Prostate gland (tissue), 2 donors: ENCODE results near the gene ERN1. TPM values are rescaled to one million over a fixed set of nuclear protein-coding genes. Genes with fewer than 3 reads are reported as not detected.

ENCODE experiments used
- DNase-seq: peaks from one replicate; pipeline ENCODE4 v3.0.0-alpha.2; 2019; ENCODE audit warnings: low spot score
- H3K27ac ChIP-seq, 2 donors: fragments of 200-600 bp; sonication (generic); 2 replicates each; pipeline ENCODE4 v1.5.1; 2017 to 2019
- H3K27me3 ChIP-seq: fragments of 200-600 bp; sonication (generic); replicated peaks from 2 replicates; pipeline ENCODE4 v1.5.1; 2019; ENCODE audit not compliant: insufficient read depth
- H3K36me3 ChIP-seq, 2 donors: fragments of 200-600 bp; sonication (generic); 1 replicate in 1 of 2; 2 replicates in 1 of 2; pipeline versions ENCODE4 v1.5.1 to v1.8.1; 2017 to 2019
- H3K4me1 ChIP-seq: fragments of 200-600 bp; sonication (generic); replicated peaks from 2 replicates; pipeline ENCODE4 v1.5.1; 2019
- H3K4me3 ChIP-seq, 2 donors: fragments of 200-600 bp; sonication (generic); 2 replicates each; pipeline ENCODE4 v1.5.1; 2017 to 2019
- H3K9me3 ChIP-seq: fragments of 200-600 bp; sonication (generic); 2 replicates; pipeline ENCODE4 v1.5.1; 2017
- CTCF ChIP-seq, 4 experiments: fragments of 200-600 bp in 2 of 4; fragments of 450-650 bp in 2 of 4; sonication (generic) in 2 of 4; IDR thresholded peaks; 1 replicate in 3 of 4; 2 replicates in 1 of 4; pipeline ENCODE4 v1.5.1; 2016 to 2019; ENCODE audit warnings: antibody characterized with exemption in 4 of 4, mild to moderate bottlenecking in 2 of 4, moderate library complexity in 2 of 4
- POLR2A ChIP-seq: fragments of 450-650 bp; IDR thresholded peaks from one replicate; pipeline ENCODE4 v1.6.1; 2016; ENCODE audit warnings: antibody characterized with exemption, mild to moderate bottlenecking
- POLR2AphosphoS5 ChIP-seq: sonication (generic); formaldehyde crosslinking; IDR thresholded peaks from one replicate; pipeline ENCODE4 v1.6.1; 2017; ENCODE audit warnings: antibody characterized with exemption
- WGBS: methylation state at CpG from one replicate; pipeline ENCODE4 v1.1.5; 2018; 5-methylcytosine and 5-hydroxymethylcytosine counted together
- intact Hi-C: fragments of 100-400 bp; cut with DNase I; formaldehyde crosslinking; loops from one replicate; pipeline ENCODE4 v1.14.2; 2022
- total RNA-seq, 2 donors: library from RNA; depleted of rRNA; stranded (reverse); fragments of >200 nt; gene quantifications; one replicate each; pipeline ENCODE4 v1.1.0, GENCODE V29; 2016

ERN1 gene
- total RNA-seq, 2 donors from 2014 or later = 14.4 to 21.4 TPM

- TF ChIP-seq CTCF (IDR thresholded peaks at IDR 0.05) (no peak), POLR2AphosphoS5 (no peak), POLR2A (no peak)
- Histone ChIP-seq H3K27ac (peak overlapping the region; percentile 60 to 80), H3K4me3 (no peak overlapping the region), H3K36me3 (no peaks in the 10 kb centered on the region), H3K9me3 (no peaks in the 10 kb centered on the region), H3K4me1 (peaks cover 12% of the 10 kb centered on the region), H3K27me3 (no peaks in the 10 kb centered on the region)
- intact Hi-C loops = no loop called here
- no peak for DNase-seq
- WGBS = 80% methylated on average over 2 of the region's 2 CpGs
Measured at GRCh38 chr17:64157669-64158180, 27.8 kb upstream of the ERN1 start.

GRCh38 chr17:64156670-64157069 lies 26.7 kb upstream of the ERN1 start:
- 75% methylated on average over 2 of the region's 2 CpGs for WGBS
- no peaks in the 10 kb centered on the region for H3K9me3 ChIP-seq
- H3K4me3 ChIP-seq = no peak overlapping the region
- H3K27ac ChIP-seq = peak overlapping the region; percentile 60 to 80
- intact Hi-C loops = no loop called here
- DNase-seq = no peak
- peaks cover 15% of the 10 kb centered on the region for H3K4me1 ChIP-seq
- H3K36me3 ChIP-seq = no peaks in the 10 kb centered on the region
- TF ChIP-seq CTCF (IDR thresholded peaks at IDR 0.05) = no peak
- no peak for TF ChIP-seq POLR2AphosphoS5
- no peak for TF ChIP-seq POLR2A
- no peaks in the 10 kb centered on the region for H3K27me3 ChIP-seq

- Histone ChIP-seq H3K27ac (peak overlapping the region; percentile 60 to 80), H3K27me3 (no peaks in the 10 kb centered on the region), H3K9me3 (no peaks in the 10 kb centered on the region), H3K4me3 (no peak overlapping the region), H3K4me1 (peaks cover 15% of the 10 kb centered on the region), H3K36me3 (no peaks in the 10 kb centered on the region)
- TF ChIP-seq CTCF (IDR thresholded peaks at IDR 0.05) (peak in 1 of 4 experiments; percentile 40), POLR2AphosphoS5 (peak; percentile 93), POLR2A (no peak)
- 57% methylated on average over 11 of the region's 11 CpGs for WGBS
- intact Hi-C loops = no loop called here
- DNase-seq = peak; percentile 86
Measured at GRCh38 chr17:64155751-64156544, 26.0 kb upstream of the ERN1 start.

GRCh38 chr17:64155129-64155528 lies 25.2 kb upstream of the ERN1 start:
- Histone ChIP-seq H3K9me3 (no peaks in the 10 kb centered on the region), H3K36me3 (no peaks in the 10 kb centered on the region), H3K4me3 (no peak overlapping the region), H3K4me1 (peaks cover 15% of the 10 kb centered on the region), H3K27me3 (no peaks in the 10 kb centered on the region), H3K27ac (peak overlapping the region in 1 of 2 donors; percentile 80)
- DNase-seq = no peak
- 91% methylated on average over 7 of the region's 7 CpGs for WGBS
- intact Hi-C loops = no loop called here
- TF ChIP-seq CTCF (IDR thresholded peaks at IDR 0.05) (no peak), POLR2A (no peak)

GRCh38 chr17:64154717-64155116 lies 24.8 kb upstream of the ERN1 start:
- Histone ChIP-seq H3K4me1 (peaks cover 15% of the 10 kb centered on the region), H3K4me3 (no peak overlapping the region), H3K9me3 (no peaks in the 10 kb centered on the region), H3K27me3 (no peaks in the 10 kb centered on the region), H3K27ac (peak overlapping the region in 1 of 2 donors; percentile 36), H3K36me3 (no peaks in the 10 kb centered on the region)
- WGBS = 62% methylated on average over 9 of the region's 9 CpGs
- intact Hi-C loops = loop anchor here (5.0 kb wide), 1 partner anchor 128 kb away; no protein-coding TSS in a partner anchor
- TF ChIP-seq POLR2A (no peak), CTCF (IDR thresholded peaks at IDR 0.05) (no peak), POLR2AphosphoS5 (no peak)
- DNase-seq = no peak
